K562 (cell line): ENCODE measurements around the gene GPR4. TPM values are rescaled to one million over a fixed set of nuclear protein-coding genes. Genes with fewer than 3 reads are reported as not detected.
A peak's percentile ranks its signal among the peaks of the same experiment; 100 is the strongest.

Experiments
- HSF4 ChIP-seq: fragments of 250-450 bp; sonication (Bioruptor Pico); IDR thresholded peaks from 2 replicates; pipeline ENCODE4 v2.1.2; 2022; ENCODE audit warnings: mild to moderate bottlenecking, moderate library complexity, borderline replicate concordance
- LCOR ChIP-seq: sonication (generic); formaldehyde crosslinking; IDR thresholded peaks from 2 replicates; pipeline ENCODE4 v1.8.0; 2022; ENCODE audit warnings: mild to moderate bottlenecking, missing genetic modification reagents
- POLR2B ChIP-seq: fragments of 450-650 bp; IDR thresholded peaks from 2 replicates; pipeline ENCODE4 v1.6.1; 2018; ENCODE audit warnings: low read depth; ENCODE audit not compliant: partially characterized antibody
- POLR2G ChIP-seq: fragments of 200-400 bp; formaldehyde crosslinking; IDR thresholded peaks from 2 replicates; pipeline ENCODE4 v1.6.1; 2017; ENCODE audit warnings: low read depth, mild to moderate bottlenecking, antibody characterized with exemption, low read length, moderate library complexity
- RNF2 ChIP-seq: sonication (generic); IDR thresholded peaks from 2 replicates; pipeline ENCODE4 v1.6.1; 2016
- ZBTB5 ChIP-seq: fragments of 450-650 bp; IDR thresholded peaks from 2 replicates; pipeline ENCODE4 v1.6.1; 2017; ENCODE audit warnings: antibody characterized with exemption
- polyA plus RNA-seq, 8 experiments: library from polyadenylated mRNA; depleted of rRNA in 4 of 8; stranded (reverse) in 5 of 8; unstranded in 3 of 8; fragments of >200 nt; fragmentation: Nextera tagmentation in 2 of 8; fragmentation: Illumina TruSeq in 1 of 8; extraction: Ambion mirVana in 2 of 8; extraction: Trizol in 1 of 8; gene quantifications; 2 replicates each; pipeline versions ENCODE4 v1.2.1 to v1.2.3, GENCODE V29; 2011 to 2014; ENCODE audit warnings: inconsistent platforms in 1 of 8, missing spikeins in 1 of 8
- total RNA-seq, 7 experiments: library from RNA; depleted of rRNA in 6 of 7; stranded (reverse); fragments of >200 nt in 6 of 7; fragmentation: Illumina TruSeq in 2 of 7; extraction: Trizol in 2 of 7; gene quantifications; 2 replicates each; pipeline versions ENCODE4 v1.2.1 to v1.2.3, GENCODE V29; 2011 to 2021; ENCODE audit warnings: low replicate concordance in 1 of 7
- TF ChIP-seq, protein P1 (sequence below), 2 experiments: fragments of 450-650 bp; IDR thresholded peaks; 2 replicates each; pipeline ENCODE4 v1.6.1; 2016; ENCODE audit warnings: mild to moderate bottlenecking in 2 of 2, borderline replicate concordance in 1 of 2, low read depth in 1 of 2, moderate library complexity in 1 of 2
- TF ChIP-seq, protein P2 (sequence below): fragments of 250-450 bp; sonication (Bioruptor Pico); IDR thresholded peaks from 2 replicates; pipeline ENCODE4 v1.5.0; 2022; ENCODE audit warnings: mild to moderate bottlenecking
- TF ChIP-seq, protein P3 (sequence below): fragments of 450-650 bp; IDR thresholded peaks from 2 replicates; pipeline ENCODE4 v1.6.1; 2018; ENCODE audit not compliant: partially characterized antibody

The GPR4 gene
- total and polyA plus RNA-seq, 9 of the 15 experiments (the other 6 are each of a cell fraction or from before 2014, with no cell fraction given): 0.03 to 0.09 (median 0.04) TPM; not detected in 5

- TF ChIP-seq, protein P1, sequence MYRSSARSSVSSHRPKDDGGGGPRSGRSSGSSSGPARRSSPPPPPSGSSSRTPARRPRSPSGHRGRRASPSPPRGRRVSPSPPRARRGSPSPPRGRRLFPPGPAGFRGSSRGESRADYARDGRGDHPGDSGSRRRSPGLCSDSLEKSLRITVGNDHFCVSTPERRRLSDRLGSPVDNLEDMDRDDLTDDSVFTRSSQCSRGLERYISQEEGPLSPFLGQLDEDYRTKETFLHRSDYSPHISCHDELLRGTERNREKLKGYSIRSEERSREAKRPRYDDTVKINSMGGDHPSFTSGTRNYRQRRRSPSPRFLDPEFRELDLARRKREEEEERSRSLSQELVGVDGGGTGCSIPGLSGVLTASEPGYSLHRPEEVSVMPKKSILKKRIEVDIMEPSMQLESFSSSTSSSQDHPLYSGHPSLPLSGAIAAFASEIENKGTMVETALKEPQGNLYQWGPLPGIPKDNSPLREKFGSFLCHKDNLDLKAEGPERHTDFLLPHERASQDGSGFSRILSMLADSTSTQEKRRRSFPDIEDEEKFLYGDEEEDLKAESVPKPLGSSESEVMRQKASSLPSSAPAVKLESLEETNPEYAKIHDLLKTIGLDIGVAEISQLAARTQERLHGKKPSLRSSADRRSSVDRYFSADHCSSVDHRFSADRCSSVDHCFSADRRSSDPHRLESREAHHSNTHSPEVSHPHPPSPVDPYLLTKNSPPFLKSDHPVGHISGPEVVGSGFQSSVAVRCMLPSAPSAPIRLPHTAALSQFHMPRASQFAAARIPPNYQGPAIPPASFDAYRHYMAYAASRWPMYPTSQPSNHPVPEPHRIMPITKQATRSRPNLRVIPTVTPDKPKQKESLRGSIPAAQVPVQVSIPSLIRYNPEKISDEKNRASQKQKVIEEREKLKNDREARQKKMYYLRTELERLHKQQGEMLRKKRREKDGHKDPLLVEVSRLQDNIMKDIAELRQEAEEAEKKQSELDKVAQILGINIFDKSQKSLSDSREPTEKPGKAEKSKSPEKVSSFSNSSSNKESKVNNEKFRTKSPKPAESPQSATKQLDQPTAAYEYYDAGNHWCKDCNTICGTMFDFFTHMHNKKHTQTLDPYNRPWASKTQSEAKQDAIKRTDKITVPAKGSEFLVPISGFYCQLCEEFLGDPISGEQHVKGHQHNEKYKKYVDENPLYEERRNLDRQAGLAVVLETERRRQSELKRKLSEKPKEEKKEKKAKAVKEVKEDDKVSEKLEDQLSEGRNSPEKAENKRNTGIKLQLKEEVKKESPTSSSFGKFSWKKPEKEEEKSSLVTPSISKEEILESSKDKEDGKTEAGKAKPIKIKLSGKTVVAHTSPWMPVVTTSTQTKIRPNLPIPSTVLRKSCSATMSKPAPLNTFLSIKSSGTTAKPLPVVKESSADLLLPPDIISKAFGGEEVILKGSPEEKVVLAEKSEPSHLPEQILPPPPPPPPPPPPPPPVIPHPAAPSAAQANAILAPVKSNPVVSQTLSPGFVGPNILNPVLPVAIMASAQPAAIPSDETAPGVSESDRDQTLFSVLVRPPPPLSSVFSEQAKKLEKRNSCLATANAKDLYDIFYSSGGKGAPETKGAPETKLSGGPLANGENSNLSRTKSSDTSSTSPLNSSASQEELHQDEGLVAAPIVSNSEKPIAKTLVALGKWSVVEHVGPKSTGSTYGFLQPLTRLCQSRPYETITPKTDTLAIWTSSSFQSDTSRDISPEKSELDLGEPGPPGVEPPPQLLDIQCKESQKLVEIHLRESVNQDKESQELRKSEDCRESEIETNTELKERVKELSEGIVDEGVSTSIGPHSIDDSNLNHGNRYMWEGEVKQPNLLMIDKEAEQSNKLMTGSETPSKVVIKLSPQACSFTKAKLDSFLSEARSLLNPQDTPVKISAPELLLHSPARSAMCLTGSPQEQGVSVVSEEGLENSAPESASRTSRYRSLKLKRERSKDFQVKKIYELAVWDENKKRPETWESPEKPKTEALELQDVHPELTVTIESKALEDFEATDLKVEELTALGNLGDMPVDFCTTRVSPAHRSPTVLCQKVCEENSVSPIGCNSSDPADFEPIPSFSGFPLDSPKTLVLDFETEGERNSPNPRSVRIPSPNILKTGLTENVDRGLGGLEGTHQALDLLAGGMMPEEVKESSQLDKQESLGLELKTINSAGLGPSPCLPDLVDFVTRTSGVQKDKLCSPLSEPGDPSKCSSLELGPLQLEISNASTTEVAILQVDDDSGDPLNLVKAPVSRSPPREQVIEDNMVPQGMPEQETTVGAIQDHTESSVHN (IDR thresholded peaks at IDR 0.05; ENCODE audit: borderline replicate concordance in 1 of 2, low read depth in 1 of 2): peak in 1 of 2 experiments; percentile 25; a peak in 1 of 4 replicates
- TF ChIP-seq, protein P2, sequence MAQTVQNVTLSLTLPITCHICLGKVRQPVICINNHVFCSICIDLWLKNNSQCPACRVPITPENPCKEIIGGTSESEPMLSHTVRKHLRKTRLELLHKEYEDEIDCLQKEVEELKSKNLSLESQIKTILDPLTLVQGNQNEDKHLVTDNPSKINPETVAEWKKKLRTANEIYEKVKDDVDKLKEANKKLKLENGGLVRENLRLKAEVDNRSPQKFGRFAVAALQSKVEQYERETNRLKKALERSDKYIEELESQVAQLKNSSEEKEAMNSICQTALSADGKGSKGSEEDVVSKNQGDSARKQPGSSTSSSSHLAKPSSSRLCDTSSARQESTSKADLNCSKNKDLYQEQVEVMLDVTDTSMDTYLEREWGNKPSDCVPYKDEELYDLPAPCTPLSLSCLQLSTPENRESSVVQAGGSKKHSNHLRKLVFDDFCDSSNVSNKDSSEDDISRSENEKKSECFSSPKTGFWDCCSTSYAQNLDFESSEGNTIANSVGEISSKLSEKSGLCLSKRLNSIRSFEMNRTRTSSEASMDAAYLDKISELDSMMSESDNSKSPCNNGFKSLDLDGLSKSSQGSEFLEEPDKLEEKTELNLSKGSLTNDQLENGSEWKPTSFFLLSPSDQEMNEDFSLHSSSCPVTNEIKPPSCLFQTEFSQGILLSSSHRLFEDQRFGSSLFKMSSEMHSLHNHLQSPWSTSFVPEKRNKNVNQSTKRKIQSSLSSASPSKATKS: no peak
- TF ChIP-seq RNF2: no peak
- TF ChIP-seq ZBTB5: no peak
- peak; percentile 63; the same call in 1 of the 2 replicates for TF ChIP-seq LCOR (CRISPR knock-in tag)
- TF ChIP-seq POLR2G: peak; percentile 94
- TF ChIP-seq, protein P3, sequence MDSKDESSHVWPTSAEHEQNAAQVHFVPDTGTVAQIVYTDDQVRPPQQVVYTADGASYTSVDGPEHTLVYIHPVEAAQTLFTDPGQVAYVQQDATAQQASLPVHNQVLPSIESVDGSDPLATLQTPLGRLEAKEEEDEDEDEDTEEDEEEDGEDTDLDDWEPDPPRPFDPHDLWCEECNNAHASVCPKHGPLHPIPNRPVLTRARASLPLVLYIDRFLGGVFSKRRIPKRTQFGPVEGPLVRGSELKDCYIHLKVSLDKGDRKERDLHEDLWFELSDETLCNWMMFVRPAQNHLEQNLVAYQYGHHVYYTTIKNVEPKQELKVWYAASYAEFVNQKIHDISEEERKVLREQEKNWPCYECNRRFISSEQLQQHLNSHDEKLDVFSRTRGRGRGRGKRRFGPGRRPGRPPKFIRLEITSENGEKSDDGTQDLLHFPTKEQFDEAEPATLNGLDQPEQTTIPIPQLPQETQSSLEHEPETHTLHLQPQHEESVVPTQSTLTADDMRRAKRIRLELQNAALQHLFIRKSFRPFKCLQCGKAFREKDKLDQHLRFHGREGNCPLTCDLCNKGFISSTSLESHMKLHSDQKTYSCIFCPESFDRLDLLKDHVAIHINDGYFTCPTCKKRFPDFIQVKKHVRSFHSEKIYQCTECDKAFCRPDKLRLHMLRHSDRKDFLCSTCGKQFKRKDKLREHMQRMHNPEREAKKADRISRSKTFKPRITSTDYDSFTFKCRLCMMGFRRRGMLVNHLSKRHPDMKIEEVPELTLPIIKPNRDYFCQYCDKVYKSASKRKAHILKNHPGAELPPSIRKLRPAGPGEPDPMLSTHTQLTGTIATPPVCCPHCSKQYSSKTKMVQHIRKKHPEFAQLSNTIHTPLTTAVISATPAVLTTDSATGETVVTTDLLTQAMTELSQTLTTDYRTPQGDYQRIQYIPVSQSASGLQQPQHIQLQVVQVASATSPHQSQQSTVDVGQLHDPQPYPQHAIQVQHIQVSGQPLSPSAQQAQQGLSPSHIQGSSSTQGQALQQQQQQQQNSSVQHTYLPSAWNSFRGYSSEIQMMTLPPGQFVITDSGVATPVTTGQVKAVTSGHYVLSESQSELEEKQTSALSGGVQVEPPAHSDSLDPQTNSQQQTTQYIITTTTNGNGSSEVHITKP: peak; percentile 54
- TF ChIP-seq POLR2B: peak; percentile 80
- TF ChIP-seq HSF4 (CRISPR knock-in tag): no peak
Observed at GRCh38 chr19:45584332-45585157, 17.5 kb downstream of the GPR4 start, which contains the start of gene OPA3 (continued).
